Adrenal gland (tissue), 5 donors: ENCODE results near the gene INPP4B.

Experiments used
- CTCF ChIP-seq, 6 experiments: fragments of 450-650 bp in 4 of 6; fragments of 200-600 bp in 2 of 6; sonication (generic) in 1 of 6; IDR thresholded peaks; 1 replicate in 5 of 6; 2 replicates in 1 of 6; pipeline versions ENCODE4 v1.5.1 to v1.8.0; 2016 to 2021; ENCODE audit warnings: antibody characterized with exemption in 6 of 6, mild to moderate bottlenecking in 2 of 6, moderate library complexity in 1 of 6
- POLR2A ChIP-seq, 2 donors: fragments of 450-650 bp; IDR thresholded peaks; one replicate each; pipeline ENCODE4 v1.6.1; 2017; ENCODE audit warnings: antibody characterized with exemption in 2 of 2, mild to moderate bottlenecking in 2 of 2, moderate library complexity in 1 of 2
- donor health status: DM: no; HTN: no; CAD: no.

GRCh38 chr4:142110136-142110535 is 736.0 kb downstream of the INPP4B start:
- no peak for TF ChIP-seq CTCF (IDR thresholded peaks at IDR 0.05)
- no peak for TF ChIP-seq POLR2A (IDR thresholded peaks at IDR 0.05)
